Activated CD8-positive, alpha-beta memory T cell treated with anti-CD3 and anti-CD28 coated beads, Interleukin-2, amount 10 ng/mL, durations not matched to agents 7 days and 5 days (primary cell): ENCODE results near the gene ZNF618. TPM values are rescaled to one million over a fixed set of nuclear protein-coding genes. Genes with fewer than 3 reads are reported as not detected.

Source experiments
- ATAC-seq: fragments of 150-1000 bp; cut with Tn5 transposase; one replicate; pipeline ENCODE4 v1.10.0; 2021; ENCODE audit warnings: moderate library complexity
- CTCF ChIA-PET: fragments of 350-600 bp; sonication (Branson Sonifier 250); formaldehyde crosslinking; loops from one replicate; lab custom pipeline; 2021; ENCODE audit warnings: antibody characterized with exemption; lab: Charles Lee
- DNase-seq: peaks from one replicate; pipeline ENCODE4 v3.0.0-alpha.2; 2020
- H3K27ac Mint-ChIP-seq: one replicate; pipeline ENCODE4 v1.8.0; 2021; ENCODE audit warnings: mild to moderate bottlenecking, mixed read lengths
- H3K27me3 Mint-ChIP-seq: one replicate; pipeline ENCODE4 v1.8.0; 2021; ENCODE audit warnings: mixed read lengths
- H3K36me3 Mint-ChIP-seq: one replicate; pipeline ENCODE4 v1.8.0; 2021; ENCODE audit warnings: mild to moderate bottlenecking, mixed read lengths
- H3K4me1 Mint-ChIP-seq: one replicate; pipeline ENCODE4 v1.8.0; 2021; ENCODE audit warnings: mixed read lengths
- H3K4me3 Mint-ChIP-seq: one replicate; pipeline ENCODE4 v1.8.0; 2021; ENCODE audit warnings: mild to moderate bottlenecking, moderate library complexity, mixed read lengths
- H3K9me3 Mint-ChIP-seq: one replicate; pipeline ENCODE4 v1.8.0; 2022; ENCODE audit warnings: low read depth, mixed read lengths
- total RNA-seq, 2 experiments: library from RNA; stranded (reverse); gene quantifications; one replicate each; pipeline ENCODE4 v1.2.3, GENCODE V29; 2021

ZNF618 gene
- total RNA-seq, 2 experiments from 2014 or later: 0.54 to 0.79 TPM

DNA sequence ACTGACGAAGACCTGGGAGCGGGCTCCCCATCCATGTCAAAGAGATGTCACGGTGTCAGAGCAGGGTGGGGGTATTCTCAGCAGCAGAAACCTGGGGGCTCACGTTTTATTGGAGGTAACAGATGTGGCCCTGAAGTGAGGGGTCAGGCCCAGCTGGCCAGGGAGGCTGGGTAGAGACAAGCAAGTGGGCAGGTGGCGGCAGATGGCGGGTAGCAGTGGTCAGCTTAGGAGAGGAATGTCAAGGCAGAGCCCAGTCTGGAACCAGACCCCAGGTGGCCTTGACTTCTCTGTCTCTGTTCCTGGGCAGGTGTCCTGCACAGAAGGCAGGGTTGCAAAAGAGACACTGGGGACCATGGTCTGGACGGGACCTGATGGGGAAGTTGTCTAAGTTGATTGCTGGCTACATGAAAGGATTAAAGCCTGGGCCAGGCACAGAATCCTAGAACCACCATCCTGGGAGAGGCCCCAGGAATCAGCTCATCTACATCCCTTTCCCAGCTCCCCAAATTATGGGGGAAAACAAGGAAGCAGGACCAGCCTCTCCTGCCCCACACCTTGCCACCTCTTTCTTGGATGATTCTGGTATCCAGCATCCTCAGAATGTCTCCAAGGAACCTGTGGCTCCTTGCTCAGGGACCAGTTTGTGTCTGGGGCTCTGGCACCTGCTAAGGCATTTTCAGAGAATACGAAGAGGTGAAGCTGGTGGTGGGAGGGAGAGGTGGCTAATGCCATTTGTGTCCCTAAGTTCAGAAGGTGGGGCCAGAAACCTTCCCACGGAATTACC, 129.5 kb downstream of the ZNF618 start:
- H3K27me3 Mint-ChIP-seq: no peaks in the 10 kb centered on the region
- ATAC-seq: no peak
- CTCF ChIA-PET: no interaction called here
- H3K4me3 Mint-ChIP-seq: no peak overlapping the region
- no peak overlapping the region for H3K27ac Mint-ChIP-seq
- no peaks in the 10 kb centered on the region for H3K36me3 Mint-ChIP-seq
- no peaks in the 10 kb centered on the region for H3K9me3 Mint-ChIP-seq
- DNase-seq: peak; percentile 33
- no peaks in the 10 kb centered on the region for H3K4me1 Mint-ChIP-seq

DNA sequence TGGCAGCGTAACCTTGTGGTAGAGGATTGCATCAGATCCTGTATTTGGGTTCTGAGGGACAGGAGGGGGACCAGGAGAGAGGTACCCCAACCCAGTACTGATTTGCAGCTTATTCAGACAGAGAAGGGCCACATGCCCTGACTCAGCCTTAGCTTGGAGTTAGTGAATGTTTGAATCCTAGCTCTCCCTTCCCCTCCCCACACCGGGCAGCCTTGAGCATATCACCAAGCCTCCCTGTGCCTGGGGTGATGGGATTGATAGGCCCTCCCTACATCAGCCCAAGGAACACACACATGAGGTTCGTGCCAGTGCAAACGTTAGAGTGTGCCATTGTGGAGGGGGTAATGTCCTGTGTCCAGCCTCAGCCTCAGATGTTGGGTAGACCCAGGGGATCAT, 130.0 kb downstream of the ZNF618 start:
- CTCF ChIA-PET: no interaction called here
- ATAC-seq (no peak), DNase-seq (peak; percentile 29)
- Mint-ChIP-seq H3K9me3 (no peaks in the 10 kb centered on the region), H3K36me3 (no peaks in the 10 kb centered on the region), H3K27me3 (no peaks in the 10 kb centered on the region), H3K4me1 (no peaks in the 10 kb centered on the region), H3K27ac (no peak overlapping the region), H3K4me3 (no peak overlapping the region)

DNA sequence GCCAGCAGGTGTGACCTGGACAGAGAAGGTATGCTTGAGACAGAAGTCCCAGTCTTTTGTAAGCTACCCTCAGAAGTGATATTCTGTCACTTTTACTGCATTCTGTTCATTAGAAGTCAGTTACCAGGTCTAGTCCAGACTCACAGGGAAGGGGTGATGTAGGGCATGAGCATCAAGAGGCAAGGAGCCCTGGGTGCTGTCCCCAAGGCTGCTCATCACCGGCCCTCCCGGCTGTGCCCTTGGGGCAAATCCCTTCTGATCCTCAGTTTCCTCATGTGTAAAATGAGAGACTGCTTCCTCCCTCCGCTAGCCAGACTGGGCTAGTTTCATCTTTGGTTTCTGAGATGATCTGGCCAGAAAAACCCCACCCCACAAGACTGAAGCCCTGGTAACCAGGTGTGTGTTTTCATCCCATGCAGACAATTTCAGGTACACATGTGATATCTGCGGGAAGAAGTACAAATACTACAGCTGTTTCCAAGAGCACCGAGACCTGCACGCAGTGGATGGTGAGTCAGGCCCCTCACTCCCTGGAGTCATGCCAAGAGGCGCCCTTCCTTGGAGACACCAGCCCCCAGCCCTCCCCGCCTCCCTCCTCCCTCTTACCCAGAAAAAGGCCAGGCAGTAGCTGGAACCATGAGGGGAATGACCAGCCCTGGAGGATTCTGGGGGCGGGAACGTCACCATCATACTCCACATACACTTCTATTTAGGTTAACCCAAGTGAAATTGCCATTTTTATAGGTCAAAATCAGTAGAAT, 131.0 kb downstream of the ZNF618 start:
- no peak overlapping the region for H3K27ac Mint-ChIP-seq
- ATAC-seq: no peak
- H3K27me3 Mint-ChIP-seq: no peaks in the 10 kb centered on the region
- H3K4me1 Mint-ChIP-seq: no peaks in the 10 kb centered on the region
- DNase-seq: peak; percentile 23
- H3K36me3 Mint-ChIP-seq: no peaks in the 10 kb centered on the region
- no peak overlapping the region for H3K4me3 Mint-ChIP-seq
- no peaks in the 10 kb centered on the region for H3K9me3 Mint-ChIP-seq
- CTCF ChIA-PET: no interaction called here

DNA sequence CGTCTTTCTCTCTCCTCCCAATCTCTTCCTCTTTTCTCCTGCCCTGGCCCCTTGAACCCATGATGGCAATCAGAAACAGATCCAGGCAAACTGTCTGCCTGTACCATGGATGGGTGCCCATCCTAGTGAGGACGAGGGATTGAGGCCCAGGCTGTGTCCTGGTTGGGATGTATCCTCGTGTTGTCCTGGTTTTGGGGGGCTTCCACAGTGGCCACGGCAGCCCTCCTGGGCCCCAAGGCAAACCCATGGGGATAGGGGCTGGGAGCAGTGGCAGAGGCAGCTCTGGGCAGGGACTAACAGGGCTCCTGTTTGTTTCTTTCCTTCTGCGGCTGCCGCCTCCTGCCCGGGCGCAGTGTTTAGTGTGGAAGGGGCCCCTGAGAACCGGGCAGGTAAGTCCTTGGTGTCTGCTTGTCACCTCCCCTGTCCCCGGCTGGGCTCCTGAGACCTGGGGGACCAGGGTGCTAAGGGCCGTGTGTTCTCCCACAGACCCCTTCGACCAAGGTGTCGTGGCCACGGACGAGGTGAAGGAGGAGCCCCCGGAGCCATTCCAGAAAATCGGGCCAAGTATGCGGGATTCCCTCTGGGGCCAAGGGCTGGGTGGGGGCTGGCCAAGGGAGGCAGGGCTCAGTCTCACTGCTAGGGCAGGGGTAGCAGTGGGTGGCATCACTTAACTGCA, 132.0 kb downstream of the ZNF618 start:
- no peak overlapping the region for H3K27ac Mint-ChIP-seq
- DNase-seq: peak; percentile 18
- H3K4me1 Mint-ChIP-seq: no peaks in the 10 kb centered on the region
- H3K27me3 Mint-ChIP-seq: no peaks in the 10 kb centered on the region
- ATAC-seq: no peak
- H3K4me3 Mint-ChIP-seq: no peak overlapping the region
- no peaks in the 10 kb centered on the region for H3K36me3 Mint-ChIP-seq
- CTCF ChIA-PET: no interaction called here
- no peaks in the 10 kb centered on the region for H3K9me3 Mint-ChIP-seq

DNA sequence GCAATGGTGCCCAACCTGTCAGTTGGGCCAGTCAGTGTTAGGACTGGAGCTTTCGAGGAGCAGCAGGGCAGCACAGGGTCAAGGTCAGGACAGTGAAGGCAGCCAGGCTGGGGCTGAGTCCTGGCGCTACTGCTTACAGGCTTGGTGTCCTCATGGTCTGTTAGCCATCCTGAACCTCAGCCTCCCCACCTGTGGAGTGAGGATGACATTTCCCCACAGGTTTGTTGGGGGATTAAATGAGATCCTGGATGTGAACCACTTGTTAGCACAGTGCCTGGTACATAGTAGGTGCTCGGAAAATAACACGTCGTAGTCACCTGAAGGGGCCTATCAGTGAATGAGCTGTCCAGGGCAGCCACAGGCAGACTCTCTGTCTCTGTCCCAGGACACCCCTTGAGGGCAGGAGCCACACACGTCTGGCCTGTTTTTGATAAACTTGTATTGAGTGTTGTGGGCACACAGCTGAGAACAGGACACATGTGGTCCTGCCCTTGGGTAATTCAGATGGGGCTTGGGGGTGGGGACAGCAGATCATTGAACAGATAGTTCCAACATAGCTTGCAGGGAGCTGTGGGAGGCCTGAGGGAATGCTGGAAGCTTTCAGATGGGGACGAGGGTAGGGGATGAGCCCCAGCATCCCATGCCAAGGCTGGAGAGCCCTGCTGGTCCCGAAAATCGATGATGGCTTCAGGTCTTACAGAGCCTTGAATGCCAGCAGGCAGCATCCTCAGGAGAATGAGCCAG, 132.7 kb downstream of the ZNF618 start:
- ATAC-seq (no peak), DNase-seq (peak; percentile 27)
- Mint-ChIP-seq H3K27me3 (no peaks in the 10 kb centered on the region), H3K36me3 (no peaks in the 10 kb centered on the region), H3K4me1 (no peaks in the 10 kb centered on the region), H3K27ac (no peak overlapping the region), H3K9me3 (no peaks in the 10 kb centered on the region), H3K4me3 (no peak overlapping the region)
- CTCF ChIA-PET: no interaction called here

DNA sequence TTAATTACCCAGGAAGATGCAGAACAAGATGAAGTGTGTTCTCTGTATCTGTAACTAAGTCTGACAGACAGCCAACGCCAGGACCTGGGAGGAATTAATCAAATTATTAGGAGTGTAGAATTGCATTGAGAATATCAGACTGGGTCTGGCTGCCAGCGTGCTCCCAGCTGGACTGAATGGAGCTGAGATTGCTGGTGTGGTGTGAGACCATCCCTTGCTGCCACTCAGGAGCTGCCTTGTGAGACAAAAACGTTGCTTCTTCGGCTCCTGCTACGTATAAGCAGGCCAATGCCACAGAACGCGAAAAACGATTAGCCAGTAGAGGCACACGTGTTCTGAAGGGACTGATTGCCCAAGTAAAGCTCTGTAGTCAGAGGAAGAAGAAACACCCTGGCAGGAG, 135.2 kb downstream of the ZNF618 start:
- DNase-seq (peak; percentile 35), ATAC-seq (no peak)
- Mint-ChIP-seq H3K36me3 (no peaks in the 10 kb centered on the region), H3K27ac (no peak overlapping the region), H3K4me3 (no peak overlapping the region), H3K27me3 (no peaks in the 10 kb centered on the region), H3K4me1 (no peaks in the 10 kb centered on the region), H3K9me3 (no peaks in the 10 kb centered on the region)
- CTCF ChIA-PET: no interaction called here

DNA sequence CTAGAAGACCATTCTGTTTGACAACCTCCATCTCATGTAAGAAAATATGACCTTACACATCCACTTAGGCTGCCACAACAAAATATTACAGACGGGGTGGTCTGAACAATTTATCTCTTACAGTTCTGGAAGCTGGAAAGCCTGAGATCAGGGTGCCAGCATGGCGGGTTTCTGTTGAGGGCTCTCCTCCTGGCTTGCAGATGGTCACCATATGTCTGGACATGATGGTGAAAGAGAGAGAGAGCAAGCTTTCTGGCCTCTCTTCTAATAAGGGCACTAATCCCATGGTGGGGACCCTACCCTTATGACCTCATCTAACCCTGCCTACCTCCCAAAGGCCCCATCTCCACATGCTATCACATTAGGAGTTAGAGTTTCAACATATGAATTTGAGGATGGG, 136.0 kb downstream of the ZNF618 start:
- Mint-ChIP-seq H3K27me3 (no peaks in the 10 kb centered on the region), H3K36me3 (no peaks in the 10 kb centered on the region), H3K27ac (no peak overlapping the region), H3K4me3 (no peak overlapping the region), H3K4me1 (no peaks in the 10 kb centered on the region), H3K9me3 (no peaks in the 10 kb centered on the region)
- CTCF ChIA-PET: no interaction called here
- ATAC-seq (no peak), DNase-seq (peak; percentile 4)

DNA sequence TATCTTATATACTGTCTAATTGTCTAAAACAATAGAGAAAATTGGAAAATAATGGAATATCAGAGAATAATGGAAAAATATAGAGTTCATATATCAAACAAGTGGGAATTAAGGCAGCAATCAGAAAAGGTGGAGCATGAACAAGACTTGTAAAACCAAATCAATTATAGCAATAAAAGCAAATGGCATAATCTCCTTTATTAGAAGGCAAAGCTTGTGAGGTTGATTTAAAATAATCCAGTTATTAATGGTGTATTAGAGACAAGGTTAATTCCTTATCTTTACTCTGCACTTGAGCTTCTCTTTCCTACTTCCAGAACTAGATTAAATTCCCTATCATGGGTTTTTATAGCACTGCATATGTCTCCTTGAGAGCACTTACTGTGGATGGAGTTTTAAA, 137.9 kb downstream of the ZNF618 start:
- no peaks in the 10 kb centered on the region for H3K36me3 Mint-ChIP-seq
- CTCF ChIA-PET: no interaction called here

DNA sequence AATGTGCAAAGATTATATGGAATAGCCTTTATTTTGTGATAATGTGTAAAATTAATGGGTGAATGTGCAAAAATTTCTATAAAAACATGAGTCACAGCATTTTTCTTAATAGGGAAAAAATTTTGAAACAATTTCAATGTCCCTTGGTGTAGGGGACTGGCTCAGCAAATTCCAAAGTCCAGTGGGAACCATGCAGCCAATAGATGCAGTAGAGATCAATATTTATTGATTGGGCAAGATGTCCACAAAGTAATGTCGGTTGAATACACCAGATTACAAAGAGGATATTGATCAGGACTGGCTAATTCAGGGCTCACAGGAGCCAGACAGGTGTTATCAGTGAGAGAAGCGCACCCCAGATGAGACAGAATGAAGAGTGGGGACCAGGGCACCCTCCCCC, 139.5 kb downstream of the ZNF618 start:
- peaks cover 3% of the 10 kb centered on the region for H3K27me3 Mint-ChIP-seq
- no peak overlapping the region for H3K4me3 Mint-ChIP-seq
- CTCF ChIA-PET: no interaction called here

More for the DNA sequence above, 137.9 kb downstream of the ZNF618 start:
- Mint-ChIP-seq H3K4me1 (no peaks in the 10 kb centered on the region), H3K27me3 (peaks cover 3% of the 10 kb centered on the region), H3K27ac (no peak overlapping the region), H3K9me3 (no peaks in the 10 kb centered on the region), H3K4me3 (no peak overlapping the region)
- DNase-seq (no peak), ATAC-seq (no peak)

DNA sequence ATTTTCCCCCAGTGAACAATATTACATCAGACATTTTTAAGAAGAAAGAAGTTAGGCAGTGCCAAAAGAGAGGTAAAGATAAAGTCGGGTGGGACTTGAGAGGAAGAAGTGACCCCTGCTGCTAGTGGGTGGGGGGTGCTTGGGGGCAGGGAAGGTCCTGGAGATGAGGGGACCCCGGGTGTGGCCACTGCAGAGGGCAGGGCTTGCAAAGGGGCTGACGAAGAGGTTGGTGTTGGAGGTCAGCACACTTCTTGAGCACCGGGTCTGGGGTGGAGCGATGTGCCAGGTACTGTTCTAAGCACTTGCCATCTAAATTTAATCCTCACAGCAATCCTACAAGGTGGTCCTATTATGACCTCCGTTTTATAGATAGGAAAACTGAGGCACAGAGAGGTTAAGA, 140.0 kb downstream of the ZNF618 start:
- DNase-seq (no peak), ATAC-seq (no peak)
- Mint-ChIP-seq H3K36me3 (no peaks in the 10 kb centered on the region), H3K27me3 (peaks cover 3% of the 10 kb centered on the region), H3K4me1 (no peaks in the 10 kb centered on the region), H3K4me3 (no peak overlapping the region), H3K27ac (no peak overlapping the region), H3K9me3 (no peaks in the 10 kb centered on the region)
- CTCF ChIA-PET: no interaction called here

More for the DNA sequence above, 139.5 kb downstream of the ZNF618 start:
- DNase-seq (no peak), ATAC-seq (no peak)
- Mint-ChIP-seq H3K4me1 (no peaks in the 10 kb centered on the region), H3K9me3 (no peaks in the 10 kb centered on the region), H3K36me3 (no peaks in the 10 kb centered on the region), H3K27ac (no peak overlapping the region)

DNA sequence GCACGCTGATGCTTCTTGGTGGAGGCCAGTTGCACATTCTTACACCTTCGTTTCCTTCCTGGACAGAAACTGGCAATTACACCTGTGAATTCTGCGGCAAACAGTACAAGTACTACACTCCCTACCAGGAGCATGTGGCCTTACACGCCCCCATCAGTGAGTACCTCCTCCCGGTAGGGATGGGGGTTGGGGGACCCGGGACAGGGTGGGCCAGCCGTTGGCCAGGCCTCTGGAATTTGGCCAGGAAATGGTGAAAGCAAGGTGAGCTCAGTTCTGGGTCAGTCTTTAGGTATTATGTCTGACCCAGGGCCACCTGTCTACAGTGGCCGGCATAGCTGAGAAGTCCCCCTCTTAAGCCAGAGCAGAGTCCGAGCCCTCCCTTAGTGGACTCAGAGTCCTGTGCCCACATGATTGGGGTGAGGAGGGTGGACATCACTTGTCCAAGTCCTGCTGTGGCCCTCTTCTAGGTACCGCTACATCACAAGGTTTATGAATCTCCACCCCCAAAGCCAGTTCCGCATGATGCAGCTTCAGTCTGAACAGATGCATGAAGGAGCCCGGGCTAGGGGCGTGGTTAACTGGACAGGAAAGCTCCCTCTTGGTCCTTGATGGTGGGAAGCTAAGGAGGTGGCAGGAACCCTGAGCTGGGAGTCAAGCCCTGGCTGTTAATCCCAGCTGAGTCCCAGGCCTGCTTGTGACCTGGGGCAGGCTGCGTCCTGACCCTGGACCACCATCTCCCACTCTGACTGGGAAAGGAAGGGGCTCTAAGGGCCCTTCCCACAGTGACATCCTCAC, 140.7 kb downstream of the ZNF618 start:
- H3K27ac Mint-ChIP-seq: no peak overlapping the region
- CTCF ChIA-PET: no interaction called here
- no peak overlapping the region for H3K4me3 Mint-ChIP-seq
- H3K9me3 Mint-ChIP-seq: no peaks in the 10 kb centered on the region
- H3K4me1 Mint-ChIP-seq: no peaks in the 10 kb centered on the region
- no peaks in the 10 kb centered on the region for H3K36me3 Mint-ChIP-seq
- ATAC-seq (no peak), DNase-seq (peak; percentile 33)
- peaks cover 3% of the 10 kb centered on the region for H3K27me3 Mint-ChIP-seq

DNA sequence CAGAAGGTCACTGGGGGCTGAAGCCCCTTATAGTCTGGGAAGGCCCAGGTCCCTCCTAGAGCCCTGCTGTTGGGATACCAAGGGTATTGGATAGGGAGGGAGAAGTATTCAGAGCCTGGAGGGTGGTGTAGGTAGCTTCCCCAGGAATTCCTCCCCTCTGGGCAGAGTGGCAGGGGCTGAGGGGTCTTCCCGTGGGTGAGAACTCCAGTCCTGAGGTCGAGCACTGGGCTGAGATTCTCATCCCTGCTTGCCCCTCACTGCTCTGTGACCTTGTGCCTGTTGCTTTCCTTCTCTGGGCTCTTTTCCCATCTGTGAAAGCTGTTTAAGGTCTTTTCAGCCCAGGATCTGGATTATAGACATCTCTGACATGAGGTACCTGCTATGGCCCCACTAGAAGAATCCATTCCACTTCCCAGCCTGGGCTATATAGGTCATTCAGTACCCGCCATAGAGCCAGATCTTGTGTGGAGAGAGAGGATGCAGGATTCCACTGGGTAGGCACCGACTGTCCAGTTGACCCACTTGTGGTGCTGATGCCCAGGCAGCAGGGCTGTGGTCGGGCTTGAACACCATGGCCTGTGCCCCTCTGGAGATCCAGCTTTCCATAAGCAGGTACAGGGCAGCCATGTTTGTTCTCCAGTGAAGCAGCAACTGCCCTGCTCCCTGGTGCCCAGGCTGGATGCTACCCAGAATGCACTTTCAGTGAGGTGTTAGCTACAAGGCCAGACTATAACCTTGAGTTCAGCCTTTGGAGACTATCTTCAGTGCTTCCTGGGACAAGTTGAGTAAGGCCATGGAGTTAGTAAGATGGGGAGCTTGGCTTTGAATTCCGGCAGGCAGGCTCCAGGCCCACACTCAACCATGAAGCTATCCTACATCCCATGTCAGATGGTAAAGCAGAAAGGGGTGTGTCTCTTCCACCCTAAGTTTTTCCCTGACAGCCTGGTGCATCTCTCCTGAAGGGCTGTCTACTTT, 141.9 kb downstream of the ZNF618 start:
- H3K9me3 Mint-ChIP-seq: no peaks in the 10 kb centered on the region
- no peak overlapping the region for H3K27ac Mint-ChIP-seq
- H3K36me3 Mint-ChIP-seq: no peaks in the 10 kb centered on the region
- ATAC-seq: no peak
- H3K27me3 Mint-ChIP-seq: peaks cover 3% of the 10 kb centered on the region
- H3K4me3 Mint-ChIP-seq: no peak overlapping the region
- CTCF ChIA-PET: no interaction called here
- peak; percentile 29 for DNase-seq
- no peaks in the 10 kb centered on the region for H3K4me1 Mint-ChIP-seq
